Aorta (tissue), 5 donors: ENCODE data around the gene MYMX. TPM values are rescaled to one million over a fixed set of nuclear protein-coding genes. Genes with fewer than 3 reads are reported as not detected.

ENCODE experiments used
- ATAC-seq: fragments of 200-7000 bp; cut with Tn5 transposase; one replicate; pipeline ENCODE4 v1.9.1; 2022; ENCODE audit warnings: moderate library complexity; ENCODE audit not compliant: low FRiP score
- DNase-seq, 2 donors: peaks; one replicate each; pipeline ENCODE4 v3.0.0-alpha.2; 2020
- H3K27ac ChIP-seq, 2 donors: one replicate each; pipeline ENCODE4 v1.5.1; 2013; ENCODE audit warnings: low read length in 2 of 2, mild to moderate bottlenecking in 2 of 2, moderate library complexity in 2 of 2, control low read depth in 1 of 2, inconsistent platforms in 1 of 2, low read depth in 1 of 2
- H3K27me3 ChIP-seq, 2 donors: one replicate each; pipeline ENCODE4 v1.6.1; 2013; ENCODE audit warnings: control low read depth in 1 of 2, low read length in 1 of 2, mild to moderate bottlenecking in 1 of 2, moderate library complexity in 1 of 2; ENCODE audit not compliant: insufficient read depth in 2 of 2, control insufficient read depth in 1 of 2
- H3K36me3 ChIP-seq, 2 donors: one replicate each; pipeline ENCODE4 v1.6.1; 2013; ENCODE audit warnings: control low read depth in 1 of 2, low read length in 1 of 2, mild to moderate bottlenecking in 1 of 2; ENCODE audit not compliant: insufficient read depth in 2 of 2, control insufficient read depth in 1 of 2
- H3K4me1 ChIP-seq, 2 donors: one replicate each; pipeline ENCODE4 v1.6.1; 2013; ENCODE audit warnings: low read length in 2 of 2, control low read depth in 1 of 2, mild to moderate bottlenecking in 1 of 2, moderate library complexity in 1 of 2; ENCODE audit not compliant: insufficient read depth in 2 of 2, control insufficient read depth in 1 of 2
- H3K4me3 ChIP-seq, 2 donors: one replicate each; pipeline ENCODE4 v1.5.1; 2013; ENCODE audit warnings: low read length in 2 of 2, control low read depth in 1 of 2, mild to moderate bottlenecking in 1 of 2
- H3K9me3 ChIP-seq: one replicate; pipeline ENCODE4 v1.6.1; 2013; ENCODE audit warnings: mild to moderate bottlenecking, low read length; ENCODE audit not compliant: control insufficient read depth
- WGBS, 2 donors: extraction: QIAGEN DNeasy Blood & Tissue Kit; methylation state at CpG; one replicate each; pipeline ENCODE4 v1.1.7; 2013; 5-methylcytosine and 5-hydroxymethylcytosine counted together
- intact Hi-C, 2 donors: fragments of 100-400 bp; cut with DNase I; formaldehyde crosslinking; loops; one replicate each; pipeline versions ENCODE4 v1.14.2 to v1.15.0; 2022
- polyA plus RNA-seq, 2 donors: library from polyadenylated mRNA; stranded (reverse); fragments of 200-250 nt; gene quantifications; one replicate each; pipeline ENCODE4 v1.2.3, GENCODE V29; 2013
- total RNA-seq, 2 donors: library from RNA; stranded (reverse); fragmentation: NEBNext Ultra II Directional; extraction: Animal tissue kit (Norgen Biotek cat#: 25700); gene quantifications; one replicate each; pipeline ENCODE4 v1.2.1, GENCODE V29; 2021
- donor health status: healthy with polysubstance abuse.
- donor health status: Bipolar disorder and iron deficiency.
- donor health status: DM: no; HTN: no; CAD: no.
- donor health status: DM: no; HTN: no; CAD: no.
- donor health status: DM: yes; HTN: yes; CAD: no.

The MYMX gene
- total and polyA plus RNA-seq, 4 donors, result 1.3 to 1.6 TPM; not detected in 2

DNA sequence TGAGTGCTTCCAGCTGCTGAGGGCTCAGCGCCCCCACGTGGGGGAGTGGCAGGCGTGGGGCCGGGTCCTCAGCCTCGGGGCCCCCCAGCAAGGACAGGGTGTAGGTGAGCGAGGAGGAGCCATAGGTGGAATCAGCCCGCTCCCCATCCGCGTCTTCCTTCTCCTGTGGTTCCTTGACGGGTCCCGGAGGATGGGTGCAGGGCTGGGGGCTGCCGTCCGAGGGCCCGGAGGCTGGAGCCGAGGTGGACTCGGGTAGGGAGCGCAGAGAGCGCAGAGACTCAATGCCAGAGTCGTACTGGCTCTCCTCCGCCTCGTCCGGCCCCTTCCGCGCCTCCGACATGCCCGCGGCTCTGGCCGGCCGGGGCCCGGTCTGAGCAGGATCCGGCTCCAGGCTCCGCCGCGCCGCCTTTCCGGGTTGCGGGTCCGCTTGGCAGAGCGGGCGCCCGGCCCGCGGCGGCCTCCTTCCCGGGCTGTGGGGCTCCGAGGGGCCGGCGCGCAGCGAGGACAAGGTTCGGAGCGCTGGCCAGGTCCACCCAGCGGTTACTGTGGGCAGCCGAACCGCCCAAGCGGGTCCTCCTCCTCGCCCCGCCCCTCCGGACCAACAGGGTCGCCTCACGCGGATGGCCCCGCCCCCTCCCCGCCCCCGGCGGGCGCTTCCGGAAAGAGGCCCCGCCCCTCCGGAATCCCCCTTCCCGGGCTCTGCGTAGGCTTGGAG is 48.4 kb downstream of the MYMX start, which contains the start of gene NFKBIE:
Gene NFKBIE (minus strand): TSS at position 545 of the 715 bp plus-strand sequence. CDS start 205 bp downstream, at position 340.
- DNase-seq (peak; percentile 97 to 99), ATAC-seq (peak; percentile 93)
- Histone ChIP-seq H3K9me3 (no peaks in the 10 kb centered on the region), H3K36me3 (no peaks in the 10 kb centered on the region), H3K27me3 (no peaks in the 10 kb centered on the region), H3K4me1 (peaks cover 0 to 4% of the 10 kb centered on the region in 2 donors), H3K4me3 (peak within 1 kb of the TSS; percentile 20 to 74), H3K27ac (peak within 1 kb of the TSS in 1 of 2 donors; percentile 1)
- intact Hi-C loops, result loop anchor here (5.0 kb wide), 2 partner anchors 37 to 42 kb away; no protein-coding TSS in a partner anchor
- WGBS, 2 donors, result 0 to 1% methylated on average over 50 to 72 of the region's 72 CpGs

DNA sequence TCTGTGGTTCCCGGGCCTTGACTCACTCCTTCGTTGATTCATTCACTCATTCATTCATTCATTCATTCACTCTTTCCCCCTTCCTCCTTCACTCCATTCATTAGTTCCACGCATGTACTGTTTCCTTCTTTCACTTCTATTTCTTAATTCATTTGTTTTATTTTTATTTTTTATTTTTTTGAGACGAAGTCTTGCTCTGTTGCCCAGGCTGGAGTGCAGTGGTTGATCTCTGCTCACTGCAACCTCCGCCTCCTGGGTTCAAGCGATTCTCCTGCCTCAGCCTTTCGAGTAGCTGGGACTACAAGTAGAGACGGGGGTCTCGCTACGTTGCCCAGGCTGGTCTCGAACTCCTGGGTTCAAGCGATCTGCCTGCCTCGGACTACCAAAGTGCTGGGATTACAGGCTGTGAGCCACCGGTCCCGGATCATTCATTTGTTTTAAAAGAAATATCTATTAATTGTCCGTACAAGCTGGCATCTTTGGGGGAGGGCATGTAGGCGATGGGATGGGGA is 49.1 kb downstream of the MYMX start:
- H3K4me3 ChIP-seq, result no peak overlapping the region
- intact Hi-C loops, result loop anchor here (5.0 kb wide), 2 partner anchors 37 to 42 kb away; no protein-coding TSS in a partner anchor
- no peak overlapping the region for H3K27ac ChIP-seq
- no peaks in the 10 kb centered on the region for H3K9me3 ChIP-seq
- H3K27me3 ChIP-seq, result no peaks in the 10 kb centered on the region
- DNase-seq (peak in 1 of 2 donors; percentile 26), ATAC-seq (no peak)
- no peaks in the 10 kb centered on the region for H3K36me3 ChIP-seq
- 59 to 63% methylated on average over 17 of the region's 17 CpGs for WGBS, 2 donors
- peaks cover 0 to 4% of the 10 kb centered on the region in 2 donors for H3K4me1 ChIP-seq

DNA sequence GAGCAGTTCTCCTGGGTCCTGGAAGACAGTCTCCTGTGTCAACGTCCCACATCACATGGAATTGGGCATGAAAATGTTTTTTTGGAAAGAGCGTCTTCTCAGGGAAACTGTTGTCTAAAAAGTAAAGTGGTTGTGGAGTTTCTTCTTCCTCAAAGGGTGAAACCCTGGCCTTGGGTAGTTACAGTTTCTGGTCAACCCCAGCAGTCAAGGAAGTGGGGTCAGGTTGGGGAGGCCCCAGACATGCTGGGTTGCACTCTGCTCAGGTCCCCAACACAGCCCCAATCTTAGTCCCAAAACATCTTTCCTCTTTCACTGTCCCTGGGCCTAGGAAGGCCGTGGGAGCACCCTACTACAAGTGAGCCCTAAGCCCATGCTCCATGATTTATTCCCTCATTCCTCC is 49.6 kb downstream of the MYMX start:
- H3K4me3 ChIP-seq, result no peak overlapping the region
- no peaks in the 10 kb centered on the region for H3K9me3 ChIP-seq
- intact Hi-C loops, result loop anchor here (5.0 kb wide), 2 partner anchors 36 to 41 kb away; no protein-coding TSS in a partner anchor
- 67 to 69% methylated on average over 3 of the region's 3 CpGs for WGBS, 2 donors
- ATAC-seq (no peak), DNase-seq (peak in 1 of 2 donors; percentile 32)
- H3K27ac ChIP-seq, result no peak overlapping the region
- no peaks in the 10 kb centered on the region for H3K27me3 ChIP-seq
- peaks cover 0 to 4% of the 10 kb centered on the region in 2 donors for H3K4me1 ChIP-seq
- no peaks in the 10 kb centered on the region for H3K36me3 ChIP-seq

- Histone ChIP-seq H3K36me3 (no peaks in the 10 kb centered on the region), H3K4me3 (no peak overlapping the region), H3K27me3 (no peaks in the 10 kb centered on the region), H3K27ac (no peak overlapping the region), H3K9me3 (no peaks in the 10 kb centered on the region), H3K4me1 (peaks cover 0 to 4% of the 10 kb centered on the region in 2 donors)
- 66 to 71% methylated on average over 10 of the region's 10 CpGs for WGBS, 2 donors
- ATAC-seq, result no peak
- intact Hi-C loops, result loop anchor here (5.0 kb wide), 2 partner anchors 35 to 40 kb away; no protein-coding TSS in a partner anchor
- peak in 1 of 2 donors; percentile 50 for DNase-seq
Measured at GRCh38 chr6:44267252-44267651, 50.5 kb downstream of the MYMX start.

Other genes starting within 250 kb of the MYMX start
- 10 to 100 TPM; 24.6 to 24.9 TPM for gene MRPL14, start 89.5 kb upstream of the MYMX start, total RNA-seq
- gene MRPL14, start 89.5 kb upstream of the MYMX start, polyA plus RNA-seq, result 10 to 100 TPM; 39.0 to 40.3 TPM
- 10 to 100 TPM; 16.0 to 23.5 TPM for gene TMEM63B, start 89.4 kb upstream of the MYMX start, total RNA-seq
- 10 to 100 TPM in 1 of 2 donors, 1 to 10 TPM in 1; 6.1 to 15.0 TPM for gene TMEM63B, start 89.4 kb upstream of the MYMX start, polyA plus RNA-seq
- gene CAPN11, start 58.1 kb upstream of the MYMX start, total RNA-seq, result 1 to 10 TPM in 1 of 2 donors, under 1 TPM in 1; 0.81 to 2.2 TPM
- under 1 TPM in 1 of 2 donors, not detected in 1; 0.46 TPM for gene CAPN11, start 58.1 kb upstream of the MYMX start, polyA plus RNA-seq
- gene SLC29A1, start 6.7 kb downstream of the MYMX start, total RNA-seq, result 100 to 1,000 TPM; 121 to 142 TPM
- gene SLC29A1, start 6.7 kb downstream of the MYMX start, polyA plus RNA-seq, result 100 to 1,000 TPM in 1 of 2 donors, 10 to 100 TPM in 1; 38.3 to 120 TPM
- gene HSP90AB1, start 30.2 kb downstream of the MYMX start, total RNA-seq, result 100 to 1,000 TPM; 490 to 636 TPM
- 100 to 1,000 TPM; 385 to 391 TPM for gene HSP90AB1, start 30.2 kb downstream of the MYMX start, polyA plus RNA-seq
- 10 to 100 TPM; 23.4 to 26.0 TPM for gene SLC35B2, start 40.6 kb downstream of the MYMX start, total RNA-seq
- gene SLC35B2, start 40.6 kb downstream of the MYMX start, polyA plus RNA-seq, result 10 to 100 TPM; 10.6 to 27.7 TPM
- gene NFKBIE, start 48.6 kb downstream of the MYMX start, total RNA-seq, result 10 to 100 TPM in 1 of 2 donors, 1 to 10 TPM in 1; 5.4 to 10.9 TPM
- 1 to 10 TPM; 3.5 to 4.4 TPM for gene NFKBIE, start 48.6 kb downstream of the MYMX start, polyA plus RNA-seq
- not detected for gene TMEM151B, start 53.5 kb downstream of the MYMX start, total RNA-seq
- not detected for gene TMEM151B, start 53.5 kb downstream of the MYMX start, polyA plus RNA-seq
- gene AARS2, start 96.4 kb downstream of the MYMX start, total RNA-seq, result 10 to 100 TPM in 1 of 2 donors, 1 to 10 TPM in 1; 7.0 to 11.5 TPM
- gene AARS2, start 96.4 kb downstream of the MYMX start, polyA plus RNA-seq, result 1 to 10 TPM; 2.3 to 4.4 TPM
- gene SPATS1, start 125.7 kb downstream of the MYMX start, total RNA-seq, result not detected
- gene SPATS1, start 125.7 kb downstream of the MYMX start, polyA plus RNA-seq, result not detected
- gene CDC5L, start 170.8 kb downstream of the MYMX start, total RNA-seq, result 10 to 100 TPM; 17.6 to 22.6 TPM
- 10 to 100 TPM in 1 of 2 donors, 1 to 10 TPM in 1; 7.0 to 10.2 TPM for gene CDC5L, start 170.8 kb downstream of the MYMX start, polyA plus RNA-seq